ENCODE data around the gene CMTM8.

Gene CMTM8

GRCh38 chr3:32276279-32276841 lies 37.9 kb downstream of the CMTM8 start:
- DNase-seq (ENCODE audit: low read depth) = no peak

- DNase-seq (ENCODE audit: low read depth) = no peak
Observed at GRCh38 chr3:32278714-32279113, 40.2 kb downstream of the CMTM8 start.

GRCh38 chr3:32280262-32280910 lies 41.9 kb downstream of the CMTM8 start:
- no peak for DNase-seq (ENCODE audit: low read depth)

- DNase-seq (ENCODE audit: low read depth) = no peak
Observed at GRCh38 chr3:32281570-32282106, 43.2 kb downstream of the CMTM8 start.

GRCh38 chr3:32282578-32283154 lies 44.2 kb downstream of the CMTM8 start:
- no peak for DNase-seq (ENCODE audit: low read depth)

GRCh38 chr3:32283304-32283703 lies 44.8 kb downstream of the CMTM8 start:
- no peak for DNase-seq (ENCODE audit: low read depth)

- no peak for DNase-seq (ENCODE audit: low read depth)
Observed at GRCh38 chr3:32284443-32285212, 46.1 kb downstream of the CMTM8 start.

- no peak for DNase-seq (ENCODE audit: low read depth)
Observed at GRCh38 chr3:32285891-32286290, 47.4 kb downstream of the CMTM8 start.

GRCh38 chr3:32288819-32289218 lies 50.3 kb downstream of the CMTM8 start:
- DNase-seq (ENCODE audit: low read depth) = no peak

- DNase-seq (ENCODE audit: low read depth) = no peak
Observed at GRCh38 chr3:32290619-32291018, 52.1 kb downstream of the CMTM8 start.

GRCh38 chr3:32292085-32292796 lies 53.8 kb downstream of the CMTM8 start:
- no peak for DNase-seq (ENCODE audit: low read depth)

GRCh38 chr3:32293903-32294302 lies 55.4 kb downstream of the CMTM8 start:
- no peak for DNase-seq (ENCODE audit: low read depth)

GRCh38 chr3:32296251-32297204 lies 58.0 kb downstream of the CMTM8 start:
- peak; percentile 45 for DNase-seq (ENCODE audit: low read depth)

- DNase-seq (ENCODE audit: low read depth) = peak; percentile 47
Observed at GRCh38 chr3:32297366-32297765, 58.9 kb downstream of the CMTM8 start.

GRCh38 chr3:32301426-32301825 lies 62.9 kb downstream of the CMTM8 start:
- no peak for DNase-seq (ENCODE audit: low read depth)

- no peak for DNase-seq (ENCODE audit: low read depth)
Observed at GRCh38 chr3:32302601-32303398, 64.3 kb downstream of the CMTM8 start.

GRCh38 chr3:32303399-32303747 lies 64.9 kb downstream of the CMTM8 start:
- DNase-seq (ENCODE audit: low read depth) = no peak

GRCh38 chr3:32303977-32304881 lies 65.7 kb downstream of the CMTM8 start:
- no peak for DNase-seq (ENCODE audit: low read depth)

- no peak for DNase-seq (ENCODE audit: low read depth)
Observed at GRCh38 chr3:32305361-32305876, 66.9 kb downstream of the CMTM8 start.
